Fibroblast of peridontal ligament (primary cell): Measurements from ENCODE around the gene RAB36.

ENCODE experiments used
- DNase-seq: peaks from one replicate; pipeline ENCODE4 v3.0.0-alpha.2; 2010; ENCODE audit errors: extremely low read depth

The RAB36 gene, protein sequence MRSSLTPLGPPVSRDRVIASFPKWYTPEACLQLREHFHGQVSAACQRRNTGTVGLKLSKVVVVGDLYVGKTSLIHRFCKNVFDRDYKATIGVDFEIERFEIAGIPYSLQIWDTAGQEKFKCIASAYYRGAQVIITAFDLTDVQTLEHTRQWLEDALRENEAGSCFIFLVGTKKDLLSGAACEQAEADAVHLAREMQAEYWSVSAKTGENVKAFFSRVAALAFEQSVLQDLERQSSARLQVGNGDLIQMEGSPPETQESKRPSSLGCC

GRCh38 chr22:23144932-23145877 is at the start of gene RAB36:
Gene RAB36 (plus strand): TSS chr22:23145477. CDS start chr22:23146617, 1,140 bp downstream.
- DNase-seq, result peak; percentile 96

GRCh38 chr22:23095733-23096342 is 49.4 kb upstream of the RAB36 start:
- no peak for DNase-seq

- DNase-seq, result no peak
Measured at GRCh38 chr22:23097412-23098229, 47.7 kb upstream of the RAB36 start.

DNA sequence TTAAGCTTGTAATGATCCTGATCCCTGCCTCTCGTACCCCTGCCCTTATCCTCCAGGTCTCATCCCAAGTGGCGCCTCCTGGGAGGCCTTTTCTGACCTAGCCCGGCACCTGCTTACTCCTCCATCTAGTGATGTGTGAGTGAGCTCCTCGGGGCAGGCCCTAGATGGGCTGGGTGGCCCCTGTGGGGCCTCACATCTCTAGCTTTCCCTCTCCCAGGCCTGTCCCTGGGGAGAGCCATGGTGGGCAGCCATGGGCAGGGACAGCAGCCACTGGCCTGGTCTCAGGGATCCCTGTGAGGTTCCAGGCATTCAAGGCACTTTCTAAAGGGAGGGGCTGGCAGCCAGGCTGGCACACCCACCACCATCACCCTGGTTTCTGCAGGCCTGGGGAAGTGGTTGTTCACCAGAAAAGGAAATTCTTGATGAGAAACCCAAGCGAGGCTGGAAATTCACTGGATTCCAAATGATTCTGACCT is 47.0 kb upstream of the RAB36 start:
- peak; percentile 4 for DNase-seq

DNA sequence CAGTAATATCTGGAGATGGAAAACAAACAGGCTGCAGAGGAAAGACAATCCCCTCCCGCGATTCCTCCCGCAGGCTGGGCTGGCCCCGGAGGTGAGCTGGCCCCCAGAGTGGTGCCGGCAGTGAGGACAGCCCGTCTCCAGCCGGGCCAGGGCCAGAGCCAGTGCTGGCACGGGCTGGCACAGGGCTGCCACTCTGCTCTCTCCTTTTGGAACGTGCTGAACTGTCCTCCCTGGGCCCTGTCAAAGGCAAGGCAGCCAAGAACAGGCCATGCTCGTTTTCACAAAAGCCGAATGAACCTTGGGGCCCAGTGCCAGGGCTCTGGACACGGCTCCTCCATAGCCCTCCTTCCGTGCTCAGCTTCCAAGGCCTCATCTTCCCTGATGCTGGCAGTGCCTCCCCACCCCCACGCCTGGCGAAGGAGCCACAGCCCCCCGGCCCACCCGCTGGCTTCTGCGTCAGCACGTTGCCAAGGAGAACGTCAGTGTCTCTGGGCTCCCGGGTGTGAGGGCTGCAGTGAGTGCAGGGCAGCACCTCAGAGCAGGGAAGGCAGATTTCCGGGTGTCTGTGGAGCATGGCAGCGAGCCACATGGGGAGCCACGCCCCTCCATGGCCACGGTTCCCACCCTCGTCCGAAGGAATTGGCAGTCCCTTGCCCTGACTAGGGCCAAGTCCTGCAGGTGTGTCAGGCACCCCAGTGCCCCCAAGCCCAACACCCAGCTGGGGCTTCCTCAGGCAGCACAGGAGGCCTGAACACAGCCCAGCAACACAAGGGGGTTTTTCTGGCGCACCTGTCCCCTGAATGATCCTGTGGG is 46.4 kb upstream of the RAB36 start:
- no peak for DNase-seq

- no peak for DNase-seq
Measured at GRCh38 chr22:23099531-23099804, 45.8 kb upstream of the RAB36 start.

DNA sequence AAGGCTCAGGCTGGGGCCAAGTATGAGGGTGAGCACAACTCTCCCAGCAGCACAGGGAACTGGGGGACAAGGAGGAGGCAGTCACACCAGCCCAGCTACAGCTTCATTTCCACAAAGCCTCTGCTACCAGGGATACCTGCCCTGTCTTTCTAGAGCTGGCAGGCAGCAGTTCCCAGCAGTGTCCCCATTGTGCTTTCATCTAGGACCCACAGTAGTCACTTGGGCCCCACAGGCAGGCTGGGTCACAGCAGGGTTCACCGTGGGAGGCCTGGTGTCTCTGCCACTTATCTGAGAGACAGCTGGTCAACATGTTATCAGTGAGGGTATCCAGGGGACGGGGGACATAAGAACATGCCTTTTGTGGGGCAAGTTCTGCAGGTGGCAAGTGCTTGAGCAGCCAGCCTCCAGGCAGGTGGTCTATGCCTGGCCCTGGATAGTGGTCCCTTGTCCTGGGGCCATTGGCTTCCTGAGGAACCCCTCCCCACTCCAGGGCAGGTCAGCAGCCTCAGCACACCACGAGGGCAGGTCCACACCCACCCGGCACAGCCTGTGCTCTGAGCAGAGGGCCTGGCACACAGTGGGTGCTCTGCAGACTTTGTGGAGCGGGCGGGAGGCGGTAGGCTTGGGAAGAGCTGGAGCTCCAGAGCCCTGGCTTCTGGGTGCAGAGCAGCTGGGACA is 45.0 kb upstream of the RAB36 start:
- DNase-seq, result no peak

- no peak for DNase-seq
Measured at GRCh38 chr22:23101524-23101923, 43.8 kb upstream of the RAB36 start.

DNA sequence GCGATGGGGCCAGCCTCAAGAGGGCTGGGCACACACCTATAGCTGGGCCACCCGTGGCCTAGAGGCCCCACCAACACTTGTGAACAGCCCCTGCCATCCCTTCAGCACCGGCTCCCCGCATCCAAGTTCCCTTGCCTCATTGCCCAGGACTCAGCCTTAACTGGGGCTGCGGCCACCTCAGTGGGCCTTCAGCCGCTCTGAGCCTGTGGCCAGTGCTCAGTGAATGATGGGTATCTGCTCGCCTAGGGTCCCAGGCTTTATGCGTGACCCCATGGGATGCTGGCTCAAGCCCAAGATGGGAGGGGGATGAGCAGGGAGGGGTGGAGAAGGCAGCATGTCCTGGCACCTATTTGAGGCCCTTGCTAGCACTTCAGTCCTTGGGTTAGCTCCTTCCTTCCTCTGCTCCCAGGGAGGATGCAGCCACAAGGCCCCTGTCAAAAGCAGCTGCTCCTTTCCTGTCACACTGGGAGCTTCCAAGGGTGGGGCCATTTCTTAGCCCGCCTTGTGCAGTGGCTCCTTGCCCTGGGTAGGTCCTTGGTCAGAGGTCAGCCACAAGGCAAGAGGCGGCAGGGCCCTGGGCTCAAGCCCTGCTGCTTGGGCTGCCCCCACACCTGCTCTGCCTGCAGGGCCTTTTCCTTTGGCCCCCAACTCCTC is 43.1 kb upstream of the RAB36 start:
- DNase-seq, result no peak

- no peak for DNase-seq
Measured at GRCh38 chr22:23102776-23103175, 42.5 kb upstream of the RAB36 start.

DNA sequence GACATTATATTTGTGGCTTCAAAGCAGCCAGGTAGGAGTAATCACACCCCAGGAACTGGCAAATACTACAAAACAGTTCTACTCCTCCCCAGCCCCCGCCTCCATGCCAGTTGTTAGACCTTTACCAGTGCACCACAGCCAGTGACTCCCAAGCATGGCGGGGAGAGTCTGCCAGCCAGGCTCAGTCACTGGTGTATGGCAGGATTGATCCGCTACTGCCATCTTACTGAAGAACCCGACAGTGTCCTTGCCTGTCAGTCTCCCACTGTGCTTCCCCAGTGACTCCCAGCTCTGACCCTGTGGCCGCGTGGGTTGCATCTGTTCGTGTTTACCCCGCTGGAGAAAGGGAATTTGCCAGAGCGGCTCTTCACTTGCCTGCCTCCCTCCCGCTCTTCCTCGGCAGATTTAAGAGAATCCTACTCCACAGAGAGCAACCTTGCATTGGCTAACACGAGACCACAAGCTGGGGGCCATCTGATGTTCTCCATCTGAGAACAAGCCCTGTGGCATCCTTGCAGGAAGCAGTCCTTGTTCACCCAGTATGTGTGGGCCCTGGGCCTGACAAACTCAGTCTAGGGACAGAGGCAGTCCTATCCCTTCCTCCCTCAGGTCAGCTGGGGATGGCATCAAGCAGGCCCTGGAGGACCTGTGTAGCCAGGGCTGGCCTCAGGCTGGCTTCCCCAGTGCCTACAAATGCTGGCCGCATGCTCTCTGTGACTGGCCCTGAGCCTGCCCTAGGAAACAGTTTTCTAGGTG is 41.9 kb upstream of the RAB36 start:
- DNase-seq, result no peak

GRCh38 chr22:23104187-23104971 is 40.9 kb upstream of the RAB36 start:
- DNase-seq, result no peak

DNA sequence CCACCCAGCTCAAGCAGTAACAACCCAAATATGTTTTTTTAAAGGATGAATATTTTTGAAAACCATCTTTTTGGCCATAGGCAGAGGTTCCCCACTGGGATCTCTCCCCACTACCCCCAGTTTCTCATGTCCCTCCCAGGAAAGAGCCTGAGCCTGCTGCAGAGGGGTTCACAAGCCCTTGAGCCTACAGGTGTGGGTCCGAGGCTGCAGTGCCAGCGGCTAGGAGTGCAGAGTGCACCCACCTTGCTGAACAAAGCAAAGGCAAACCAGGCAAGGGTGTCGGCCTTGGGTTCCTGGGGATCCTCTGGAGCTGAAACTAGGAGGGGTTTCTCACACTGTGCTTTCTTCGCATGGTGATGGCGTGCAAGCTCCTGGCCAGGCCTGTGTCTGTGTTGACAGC is 40.0 kb upstream of the RAB36 start:
- no peak for DNase-seq

DNA sequence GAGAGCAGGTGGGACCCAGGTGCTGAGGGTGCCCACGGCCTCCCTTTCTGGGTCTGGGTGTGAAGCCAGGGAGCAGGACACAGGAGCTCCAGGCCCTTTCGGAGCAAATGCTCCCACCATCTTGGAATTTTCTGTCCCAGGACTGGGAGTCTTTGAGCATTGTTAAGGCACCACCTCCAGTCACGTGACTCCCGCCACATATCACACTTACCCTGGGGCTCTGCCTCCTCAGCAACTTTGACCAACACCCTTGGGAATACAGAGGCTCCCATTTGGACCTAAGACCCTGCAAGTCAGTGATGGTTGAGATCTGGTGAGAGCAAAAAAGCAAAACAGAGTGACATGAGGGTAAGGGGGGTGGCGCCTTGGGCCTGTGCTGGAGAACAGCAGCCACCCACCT is 39.4 kb upstream of the RAB36 start:
- no peak for DNase-seq

GRCh38 chr22:23106344-23106743 is 38.9 kb upstream of the RAB36 start:
- DNase-seq, result no peak

DNA sequence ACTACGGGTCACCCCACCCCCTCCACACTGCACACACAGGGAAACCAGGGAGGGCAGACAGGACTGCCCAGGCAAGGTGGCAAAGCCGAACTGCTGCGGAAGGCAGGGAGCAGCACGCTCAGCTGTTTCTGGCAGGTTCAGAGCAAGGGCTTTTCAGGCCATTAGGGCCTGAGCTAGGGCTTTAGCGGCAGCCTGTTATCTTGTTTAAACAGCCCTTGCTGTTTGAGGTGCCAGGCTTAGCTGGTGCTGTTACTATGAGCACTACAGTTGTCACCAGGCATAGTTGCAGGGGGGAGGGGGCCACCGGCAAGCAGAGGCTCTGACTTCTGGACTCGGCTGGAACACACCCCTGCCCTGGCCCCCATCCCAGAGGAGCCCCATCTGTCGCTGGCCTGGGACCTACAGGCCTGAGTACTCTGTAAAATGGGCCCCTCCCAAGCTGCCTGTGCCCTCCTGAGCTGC is 38.3 kb upstream of the RAB36 start:
- DNase-seq, result no peak

- DNase-seq, result no peak
Measured at GRCh38 chr22:23107487-23108248, 37.6 kb upstream of the RAB36 start.
